HCT116 (cell line): ENCODE data around the gene GABRR3. TPM values are rescaled to one million over a fixed set of nuclear protein-coding genes. Genes with fewer than 3 reads are reported as not detected.

Experiments
- ATAC-seq: fragments of 200-7000 bp; cut with Tn5 transposase; 2 replicates; pipeline ENCODE4 v1.9.1; 2020; ENCODE audit warnings: mild to moderate bottlenecking, moderate library complexity
- BruUV-seq: library from RNA; stranded (reverse); fragments of 400-500 nt; replicated peaks from 2 replicates; lab custom pipeline; 2021; lab: Mats Ljungman, UMichigan
- CTCF ChIA-PET: fragments of 300-600 bp; sonication (Branson Sonifier 250); formaldehyde crosslinking; loops from one replicate; lab custom pipeline; 2021; ENCODE audit warnings: antibody characterized with exemption; lab: Charles Lee
- POLR2A ChIA-PET: fragments of 300-600, 350-600 bp; sonication (Branson Sonifier 250); formaldehyde crosslinking; loops from one replicate; lab custom pipeline; 2021; ENCODE audit warnings: antibody characterized with exemption; lab: Charles Lee
- RAD21 ChIA-PET, 2 experiments: fragments of 300-600 bp; sonication (Branson Sonifier 250); formaldehyde crosslinking; loops; one replicate each; lab custom pipeline; 2023; ENCODE audit warnings: low total read pairs in 2 of 2; ENCODE audit not compliant: uncharacterized antibody in 2 of 2, unreplicated experiment in 2 of 2, low non-redundant PET in 1 of 2; lab: Charles Lee
- DNase-seq: peaks from one replicate; pipeline ENCODE4 v3.0.0-alpha.2; 2010; ENCODE audit warnings: low read depth, low spot score
- H2AFZ ChIP-seq: fragments of 200-600 bp; shearing (Covaris generic), sonication (generic); 2 replicates; pipeline ENCODE4 v1.6.1; 2017; ENCODE audit warnings: low read depth, mixed run types, mixed read lengths, antibody characterized with exemption, low read length; ENCODE audit not compliant: poor library complexity, severe bottlenecking
- H3K27ac ChIP-seq: 2 replicates; pipeline ENCODE4 v1.5.1; 2012; ENCODE audit warnings: low read depth, low read length
- H3K27me3 ChIP-seq: fragments of 200-600 bp; sonication (generic); 2 replicates; pipeline ENCODE4 v1.6.1; 2016; ENCODE audit warnings: mixed run types, low read length, mixed read lengths; ENCODE audit not compliant: insufficient read depth
- H3K36me3 ChIP-seq, 2 experiments: fragments of 200-500 bp in 1 of 2; fragments of 200-600 bp in 1 of 2; sonication (Bioruptor generic) in 1 of 2; sonication (generic) in 1 of 2; 2 replicates each; pipeline versions ENCODE4 v1.5.1 to v1.6.1; 2014 to 2016; ENCODE audit warnings: low read length in 2 of 2, inconsistent platforms in 1 of 2, mixed read lengths in 1 of 2, mixed run types in 1 of 2; ENCODE audit not compliant: insufficient read depth in 2 of 2, control insufficient read depth in 1 of 2
- H3K4me1 ChIP-seq, 2 experiments: fragments of 200-600 bp in 1 of 2; sonication (generic) in 1 of 2; 2 replicates each; pipeline versions ENCODE4 v1.5.1 to v1.6.1; 2012 to 2017; ENCODE audit warnings: low read length in 2 of 2, inconsistent platforms in 1 of 2, mild to moderate bottlenecking in 1 of 2, mixed read lengths in 1 of 2, mixed run types in 1 of 2, moderate library complexity in 1 of 2; ENCODE audit not compliant: insufficient read depth in 2 of 2, control insufficient read depth in 1 of 2
- H3K4me2 ChIP-seq: fragments of 200-600 bp; sonication (generic); 2 replicates; pipeline ENCODE4 v1.6.1; 2017; ENCODE audit warnings: mixed run types, low read length, mixed read lengths
- H3K4me3 ChIP-seq, 2 experiments: fragments of 200-600 bp in 1 of 2; sonication (generic) in 1 of 2; replicated peaks in 1 of 2; 2 replicates each; pipeline ENCODE4 v1.5.1; 2011 to 2016; ENCODE audit warnings: low read length in 2 of 2, control low read depth in 1 of 2, low read depth in 1 of 2, mild to moderate bottlenecking in 1 of 2, mixed read lengths in 1 of 2, mixed run types in 1 of 2
- H3K79me2 ChIP-seq: fragments of 200-600 bp; sonication (generic); 2 replicates; pipeline ENCODE4 v1.6.1; 2017; ENCODE audit warnings: mild to moderate bottlenecking, mixed run types, low read length, moderate library complexity, mixed read lengths; ENCODE audit not compliant: insufficient read depth
- H3K9ac ChIP-seq: fragments of 200-600 bp; sonication (generic); 2 replicates; pipeline ENCODE4 v1.6.1; 2016; ENCODE audit warnings: low read length, mixed read lengths
- H3K9me2 ChIP-seq: fragments of 200-600 bp; sonication (generic), shearing (Covaris generic); 2 replicates; pipeline ENCODE4 v1.6.1; 2017; ENCODE audit warnings: mixed run types, mild to moderate bottlenecking, moderate library complexity; ENCODE audit not compliant: insufficient read depth
- H3K9me3 ChIP-seq, 2 experiments: fragments of 200-500 bp in 1 of 2; fragments of 200-600 bp in 1 of 2; sonication (Bioruptor generic) in 1 of 2; sonication (generic) in 1 of 2; 2 replicates each; pipeline ENCODE4 v1.6.1; 2014 to 2017; ENCODE audit warnings: low read length in 2 of 2, mixed read lengths in 2 of 2, inconsistent platforms in 1 of 2, low read depth in 1 of 2, mild to moderate bottlenecking in 1 of 2, mixed run types in 1 of 2, moderate library complexity in 1 of 2; ENCODE audit not compliant: control insufficient read depth in 1 of 2, insufficient read depth in 1 of 2
- H4K20me1 ChIP-seq: fragments of 200-600 bp; sonication (generic), shearing (Covaris generic); 2 replicates; pipeline ENCODE4 v1.6.1; 2017; ENCODE audit warnings: mixed run types, mild to moderate bottlenecking, moderate library complexity; ENCODE audit not compliant: insufficient read depth
- ATF3 ChIP-seq: IDR thresholded peaks from 2 replicates; pipeline ENCODE4 v1.6.1; 2012
- EGR1 ChIP-seq: IDR thresholded peaks from 2 replicates; pipeline ENCODE4 v1.6.1; 2012; ENCODE audit warnings: low read depth
- EZH2 ChIP-seq: fragments of 200-600 bp; sonication (generic); IDR thresholded peaks from 2 replicates; pipeline ENCODE4 v1.6.1; 2017; ENCODE audit warnings: antibody characterized with exemption, mixed run types
- EZH2phosphoT487 ChIP-seq: fragments of 200-600 bp; IDR thresholded peaks from 2 replicates; pipeline ENCODE4 v1.6.1; 2018; ENCODE audit warnings: antibody characterized with exemption, borderline replicate concordance
- MAX ChIP-seq: IDR thresholded peaks from 2 replicates; pipeline ENCODE4 v1.6.1; 2012
- REST ChIP-seq: IDR thresholded peaks from 2 replicates; pipeline ENCODE4 v1.6.1; 2012; ENCODE audit warnings: low read depth
- SRF ChIP-seq: IDR thresholded peaks from 2 replicates; pipeline ENCODE4 v1.6.1; 2012; ENCODE audit warnings: low read depth
- ZBTB33 ChIP-seq: IDR thresholded peaks from 2 replicates; pipeline ENCODE4 v1.6.1; 2011; ENCODE audit warnings: mild to moderate bottlenecking, low read length, moderate library complexity; ENCODE audit not compliant: insufficient replicate concordance; ENCODE audit errors: extremely low read depth
- intact Hi-C: fragments of 100-400 bp; cut with micrococcal nuclease; formaldehyde crosslinking; loops from 2 replicates; pipeline ENCODE4 v1.10.0; 2022
- total RNA-seq: library from RNA; stranded (reverse); gene quantifications from one replicate; pipeline ENCODE4 v1.2.1, GENCODE V29; 2021; ENCODE audit not compliant: unreplicated experiment

GABRR3 gene
- total RNA-seq, 1 experiment from 2014 or later = not detected

- Histone ChIP-seq H3K4me1 (no peaks in the 10 kb centered on the region), H3K9ac (no peak overlapping the region), H3K9me3 (no peaks in the 10 kb centered on the region), H4K20me1 (no peaks in the 10 kb centered on the region), H3K36me3 (peaks cover 17 to 56% of the 10 kb centered on the region in 2 experiments; a peak in 3 of 4 replicates), H3K4me2 (no peak overlapping the region), H3K27ac (no peak overlapping the region), H3K4me3 (no peak overlapping the region), H3K79me2 (peaks cover 61% of the 10 kb centered on the region), H3K27me3 (no peaks in the 10 kb centered on the region), H3K9me2 (no peaks in the 10 kb centered on the region), H2AFZ (no peak overlapping the region)
- intact Hi-C loops = no loop called here
- CTCF ChIA-PET = no interaction called here
- POLR2A ChIA-PET = no interaction called here
- RAD21 ChIA-PET = no interaction called here
- no peak for DNase-seq
- no peak for ATAC-seq
- TF ChIP-seq REST = no peak
- no peak for TF ChIP-seq EGR1
- no peak for TF ChIP-seq ATF3
- no peak for TF ChIP-seq MAX
- TF ChIP-seq ZBTB33 = no peak
- TF ChIP-seq EZH2 = no peak
- TF ChIP-seq SRF = no peak
- TF ChIP-seq EZH2phosphoT487 = no peak
- BruUV-seq = no TSS peak
These were observed 76.7 kb downstream of the GABRR3 start for GRCh38 chr3:97958396-97958795.
